ENCODE results near the gene PREPL.

PREPL gene

GRCh38 chr2:44295633-44296359 is 65.5 kb downstream of the PREPL start:
- no peak for DNase-seq (ENCODE audit: low read depth)

GRCh38 chr2:44295113-44295512 is 66.2 kb downstream of the PREPL start:
- DNase-seq (ENCODE audit: low read depth), result no peak

GRCh38 chr2:44291281-44292248 is 69.7 kb downstream of the PREPL start:
- DNase-seq (ENCODE audit: low read depth), result peak; percentile 79

- DNase-seq (ENCODE audit: low read depth), result peak; percentile 72
Measured at GRCh38 chr2:44290261-44290660, 71.0 kb downstream of the PREPL start.

- no peak for DNase-seq (ENCODE audit: low read depth)
Measured at GRCh38 chr2:44286884-44287638, 74.2 kb downstream of the PREPL start.

GRCh38 chr2:44286119-44286883 is 75.0 kb downstream of the PREPL start:
- no peak for DNase-seq (ENCODE audit: low read depth)

- DNase-seq (ENCODE audit: low read depth), result no peak
Measured at GRCh38 chr2:44285174-44285573, 76.1 kb downstream of the PREPL start.

- DNase-seq (ENCODE audit: low read depth), result no peak
Measured at GRCh38 chr2:44283116-44283666, 78.1 kb downstream of the PREPL start.

- no peak for DNase-seq (ENCODE audit: low read depth)
Measured at GRCh38 chr2:44280869-44281268, 80.4 kb downstream of the PREPL start.

- no peak for DNase-seq (ENCODE audit: low read depth)
Measured at GRCh38 chr2:44277541-44277940, 83.8 kb downstream of the PREPL start.

GRCh38 chr2:44275927-44276303 is 85.4 kb downstream of the PREPL start:
- DNase-seq (ENCODE audit: low read depth), result peak; percentile 39

GRCh38 chr2:44273596-44273995 is 87.7 kb downstream of the PREPL start:
- DNase-seq (ENCODE audit: low read depth), result no peak

GRCh38 chr2:44273076-44273475 is 88.2 kb downstream of the PREPL start:
- no peak for DNase-seq (ENCODE audit: low read depth)

GRCh38 chr2:44271296-44271695 is 90.0 kb downstream of the PREPL start:
- no peak for DNase-seq (ENCODE audit: low read depth)

GRCh38 chr2:44269831-44270230 is 91.5 kb downstream of the PREPL start:
- DNase-seq (ENCODE audit: low read depth), result no peak

- peak; percentile 59 for DNase-seq (ENCODE audit: low read depth)
Measured at GRCh38 chr2:44267796-44268648, 93.3 kb downstream of the PREPL start.
